A673 (cell line): ENCODE data around the gene ATP2A3. TPM values are rescaled to one million over a fixed set of nuclear protein-coding genes. Genes with fewer than 3 reads are reported as not detected.

Experiments used
- BruUV-seq: library from RNA; stranded (reverse); fragments of 400-500 nt; replicated peaks from 2 replicates; lab custom pipeline; 2021; lab: Mats Ljungman, UMichigan
- CTCF ChIA-PET: fragments of 300-600 bp; sonication (Branson Sonifier 250); formaldehyde crosslinking; loops from one replicate; lab custom pipeline; 2022; ENCODE audit warnings: antibody characterized with exemption; lab: Charles Lee
- POLR2A ChIA-PET: fragments of 300-600 bp; sonication (Branson Sonifier 250); formaldehyde crosslinking; loops from one replicate; lab custom pipeline; 2022; ENCODE audit warnings: antibody characterized with exemption; ENCODE audit not compliant: low non-redundant PET; lab: Charles Lee
- DNase-seq: peaks from one replicate; pipeline ENCODE4 v3.0.0-alpha.2; 2015; ENCODE audit warnings: low spot score
- H3K27ac ChIP-seq: fragments of 200-600 bp; sonication (generic); 2 replicates; pipeline ENCODE4 v1.5.1; 2016; ENCODE audit warnings: mixed run types, low read depth, mild to moderate bottlenecking, mixed read lengths, antibody characterized with exemption, low read length; ENCODE audit not compliant: poor library complexity, severe bottlenecking
- H3K27me3 ChIP-seq: fragments of 200-600 bp; sonication (generic); replicated peaks from 2 replicates; pipeline ENCODE4 v1.6.1; 2017; ENCODE audit warnings: mixed run types, low read depth, mild to moderate bottlenecking, mixed read lengths, antibody characterized with exemption, low read length; ENCODE audit not compliant: insufficient read depth, poor library complexity
- H3K36me3 ChIP-seq: fragments of 200-600 bp; sonication (generic); 2 replicates; pipeline ENCODE4 v1.6.1; 2016; ENCODE audit warnings: mixed run types, mild to moderate bottlenecking, mixed read lengths, antibody characterized with exemption, low read length; ENCODE audit not compliant: insufficient read depth, poor library complexity, severe bottlenecking
- H3K4me1 ChIP-seq: fragments of 200-600 bp; sonication (generic); 2 replicates; pipeline ENCODE4 v1.6.1; 2017; ENCODE audit warnings: mixed run types, mild to moderate bottlenecking, mixed read lengths, antibody characterized with exemption, low read length; ENCODE audit not compliant: insufficient read depth, poor library complexity, severe bottlenecking
- H3K4me3 ChIP-seq: fragments of 200-600 bp; sonication (generic); 2 replicates; pipeline ENCODE4 v1.5.1; 2016; ENCODE audit warnings: low read depth, mixed run types, mild to moderate bottlenecking, mixed read lengths, low read length; ENCODE audit not compliant: poor library complexity, severe bottlenecking
- H3K9me3 ChIP-seq: fragments of 200-600 bp; sonication (generic); 2 replicates; pipeline ENCODE4 v1.6.1; 2016; ENCODE audit warnings: mixed run types, low read depth, mild to moderate bottlenecking, mixed read lengths, antibody characterized with exemption, low read length; ENCODE audit not compliant: poor library complexity, severe bottlenecking
- CTCF ChIP-seq: fragments of 300-800, 200-600 bp; sonication (generic); conservative IDR thresholded peaks from 2 replicates; pipeline ENCODE4 v1.5.1; 2017; ENCODE audit warnings: low read depth, mild to moderate bottlenecking, antibody characterized with exemption, low read length, moderate library complexity, mixed read lengths
- EZH2 ChIP-seq: fragments of 200-600 bp; sonication (generic); IDR thresholded peaks from 2 replicates; pipeline ENCODE4 v1.6.1; 2017; ENCODE audit warnings: borderline replicate concordance, low read depth, mild to moderate bottlenecking, mixed read lengths, antibody characterized with exemption, low read length; ENCODE audit not compliant: poor library complexity, severe bottlenecking
- intact Hi-C: fragments of 100-400 bp; cut with micrococcal nuclease; formaldehyde crosslinking; loops from one replicate; pipeline ENCODE4 v1.10.0; 2022; ENCODE audit not compliant: unreplicated experiment
- total RNA-seq: library from RNA; stranded (reverse); gene quantifications from 2 replicates; pipeline ENCODE4 v1.2.3, GENCODE V29; 2021

ATP2A3 gene
- total RNA-seq, 1 experiment from 2014 or later = 0.17 TPM

- no peak for DNase-seq
- CTCF ChIA-PET = no interaction called here
- Histone ChIP-seq H3K9me3 (peaks cover 5% of the 10 kb centered on the region), H3K4me3 (no peak overlapping the region), H3K27ac (no peak overlapping the region), H3K36me3 (no peaks in the 10 kb centered on the region), H3K27me3 (peaks cover 5% of the 10 kb centered on the region), H3K4me1 (no peaks in the 10 kb centered on the region)
- intact Hi-C loops = no loop called here
- TF ChIP-seq CTCF (no peak), EZH2 (no peak)
- POLR2A ChIA-PET = no interaction called here
- BruUV-seq = no TSS peak
These were observed 5.7 kb upstream of the ATP2A3 start for GRCh38 chr17:3969963-3970362.

GRCh38 chr17:3968886-3969524 lies 4.8 kb upstream of the ATP2A3 start:
- CTCF ChIA-PET = no interaction called here
- intact Hi-C loops = no loop called here
- no peak overlapping the region for H3K27ac ChIP-seq
- TF ChIP-seq CTCF (no peak), EZH2 (no peak)
- no peaks in the 10 kb centered on the region for H3K9me3 ChIP-seq
- H3K36me3 ChIP-seq = no peaks in the 10 kb centered on the region
- peaks cover 12% of the 10 kb centered on the region for H3K27me3 ChIP-seq
- no peak overlapping the region for H3K4me3 ChIP-seq
- POLR2A ChIA-PET = no interaction called here
- BruUV-seq = no TSS peak
- H3K4me1 ChIP-seq = no peaks in the 10 kb centered on the region
- no peak for DNase-seq

GRCh38 chr17:3968015-3968414 lies 3.8 kb upstream of the ATP2A3 start:
- Histone ChIP-seq H3K27ac (no peak overlapping the region), H3K4me1 (no peaks in the 10 kb centered on the region), H3K36me3 (no peaks in the 10 kb centered on the region), H3K27me3 (peaks cover 22% of the 10 kb centered on the region), H3K4me3 (no peak overlapping the region), H3K9me3 (no peaks in the 10 kb centered on the region)
- POLR2A ChIA-PET = no interaction called here
- no peak for TF ChIP-seq EZH2
- no peak for TF ChIP-seq CTCF
- no TSS peak for BruUV-seq
- no peak for DNase-seq
- intact Hi-C loops = no loop called here
- CTCF ChIA-PET = no interaction called here
